Measurements from ENCODE around the gene BTBD19.

DNA sequence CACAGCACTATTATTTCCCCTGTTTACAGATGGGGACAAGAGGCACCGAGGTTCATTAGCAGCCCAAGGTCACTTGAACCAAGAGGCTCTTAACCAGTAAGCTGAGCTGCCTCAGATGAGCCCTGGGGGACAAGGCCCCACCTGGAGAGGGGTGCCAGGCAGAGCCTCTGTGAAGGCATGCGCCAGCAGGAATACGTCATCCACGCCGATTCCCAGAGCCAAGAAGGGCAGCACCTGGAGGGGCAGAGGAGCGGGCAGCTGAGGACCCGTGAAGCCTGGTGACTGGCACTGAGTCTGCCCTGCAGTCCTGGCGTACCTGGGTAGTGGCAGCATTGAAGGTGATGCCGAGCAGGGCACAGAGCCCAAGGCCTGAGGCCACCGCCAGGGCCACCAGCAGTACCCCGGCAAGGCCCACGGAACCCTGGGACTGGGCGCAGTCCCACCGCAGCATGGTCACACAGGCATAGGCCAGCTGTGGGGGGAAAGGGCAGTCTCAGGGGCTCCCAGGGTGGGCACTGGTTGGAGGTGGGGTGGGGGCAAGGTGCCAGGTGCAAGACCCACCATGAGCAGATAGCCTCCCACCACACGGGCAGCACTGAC is 20.6 kb downstream of the BTBD19 start:
- TF ChIP-seq, protein P1, sequence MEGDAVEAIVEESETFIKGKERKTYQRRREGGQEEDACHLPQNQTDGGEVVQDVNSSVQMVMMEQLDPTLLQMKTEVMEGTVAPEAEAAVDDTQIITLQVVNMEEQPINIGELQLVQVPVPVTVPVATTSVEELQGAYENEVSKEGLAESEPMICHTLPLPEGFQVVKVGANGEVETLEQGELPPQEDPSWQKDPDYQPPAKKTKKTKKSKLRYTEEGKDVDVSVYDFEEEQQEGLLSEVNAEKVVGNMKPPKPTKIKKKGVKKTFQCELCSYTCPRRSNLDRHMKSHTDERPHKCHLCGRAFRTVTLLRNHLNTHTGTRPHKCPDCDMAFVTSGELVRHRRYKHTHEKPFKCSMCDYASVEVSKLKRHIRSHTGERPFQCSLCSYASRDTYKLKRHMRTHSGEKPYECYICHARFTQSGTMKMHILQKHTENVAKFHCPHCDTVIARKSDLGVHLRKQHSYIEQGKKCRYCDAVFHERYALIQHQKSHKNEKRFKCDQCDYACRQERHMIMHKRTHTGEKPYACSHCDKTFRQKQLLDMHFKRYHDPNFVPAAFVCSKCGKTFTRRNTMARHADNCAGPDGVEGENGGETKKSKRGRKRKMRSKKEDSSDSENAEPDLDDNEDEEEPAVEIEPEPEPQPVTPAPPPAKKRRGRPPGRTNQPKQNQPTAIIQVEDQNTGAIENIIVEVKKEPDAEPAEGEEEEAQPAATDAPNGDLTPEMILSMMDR (IDR thresholded peaks at IDR 0.05), result no peak
- TF ChIP-seq POLR2A (IDR thresholded peaks at IDR 0.05), result no peak
- no peak for TF ChIP-seq POLR2AphosphoS5 (IDR thresholded peaks at IDR 0.05; ENCODE audit: insufficient read depth in 1 of 2, low read depth in 1 of 2)

All from vagina (tissue), 2 donors.